GM21526 (cell line): ENCODE data around the gene LGALS7.

ENCODE experiments used
- ATAC-seq: cut with Tn5 transposase; IDR thresholded peaks from one replicate; pipeline ENCODE4 v1.9.1; 2021; ENCODE audit warnings: moderate library complexity; ENCODE audit not compliant: unreplicated experiment, low FRiP score

Gene LGALS7

GRCh38 chr19:38741670-38742069 lies 31.6 kb downstream of the LGALS7 start:
- no peak for ATAC-seq

- ATAC-seq = no peak
These were observed 32.4 kb downstream of the LGALS7 start for GRCh38 chr19:38740932-38741331.

- no peak for ATAC-seq
These were observed 33.1 kb downstream of the LGALS7 start for GRCh38 chr19:38740257-38740592.

GRCh38 chr19:38739440-38740256 lies 33.7 kb downstream of the LGALS7 start:
- ATAC-seq = no peak

GRCh38 chr19:38737921-38738737 lies 35.2 kb downstream of the LGALS7 start:
- no peak for ATAC-seq

- ATAC-seq = no peak
These were observed 35.9 kb downstream of the LGALS7 start for GRCh38 chr19:38737281-38737865.

GRCh38 chr19:38736413-38737280 lies 36.7 kb downstream of the LGALS7 start:
- ATAC-seq = no peak

GRCh38 chr19:38736036-38736412 lies 37.3 kb downstream of the LGALS7 start:
- ATAC-seq = no peak

- ATAC-seq = no peak
These were observed 38.0 kb downstream of the LGALS7 start for GRCh38 chr19:38735257-38735686.

- no peak for ATAC-seq
These were observed 38.7 kb downstream of the LGALS7 start for GRCh38 chr19:38734426-38735256.

- no peak for ATAC-seq
These were observed 39.2 kb downstream of the LGALS7 start for GRCh38 chr19:38734176-38734425.

- ATAC-seq = no peak
These were observed 39.7 kb downstream of the LGALS7 start for GRCh38 chr19:38733493-38734175.

GRCh38 chr19:38733241-38733492 lies 40.1 kb downstream of the LGALS7 start:
- ATAC-seq = no peak

GRCh38 chr19:38731654-38732301 lies 41.5 kb downstream of the LGALS7 start:
- no peak for ATAC-seq

- no peak for ATAC-seq
These were observed 42.4 kb downstream of the LGALS7 start for GRCh38 chr19:38730731-38731589.

GRCh38 chr19:38730470-38730730 lies 42.9 kb downstream of the LGALS7 start:
- no peak for ATAC-seq

- no peak for ATAC-seq
These were observed 43.5 kb downstream of the LGALS7 start for GRCh38 chr19:38729653-38730469.
